Natural killer cell treated with Interleukin-12 subunit alpha and Interleukin-12 subunit beta and Interleukin-15 and Interleukin-18, amount 100 ng/mL, for 72 hours (primary cell): Measurements from ENCODE around the gene RGS5. TPM values are rescaled to one million over a fixed set of nuclear protein-coding genes. Genes with fewer than 3 reads are reported as not detected.

Source experiments
- ATAC-seq, 2 donors: fragments of 150-1000 bp; cut with Tn5 transposase in 1 of 2; sonication (Bioruptor Pico), chemical (Tn5 transposase) in 1 of 2; 2 replicates each; pipeline ENCODE4 v1.10.0; 2021
- DNase-seq: peaks from one replicate; pipeline ENCODE4 v3.0.0; 2022; ENCODE audit warnings: low spot score
- H3K27ac Mint-ChIP-seq, 2 donors: 1 replicate in 1 of 2; 2 replicates in 1 of 2; pipeline ENCODE4 v1.8.0; 2022; ENCODE audit warnings: mixed read lengths in 2 of 2, mild to moderate bottlenecking in 1 of 2, moderate library complexity in 1 of 2
- H3K27me3 Mint-ChIP-seq, 2 donors: 1 replicate in 1 of 2; 2 replicates in 1 of 2; pipeline ENCODE4 v1.8.0; 2022; ENCODE audit warnings: mixed read lengths in 2 of 2
- H3K36me3 Mint-ChIP-seq: one replicate; pipeline ENCODE4 v1.8.0; 2022; ENCODE audit warnings: mixed read lengths
- H3K4me1 Mint-ChIP-seq, 2 donors: 1 replicate in 1 of 2; 2 replicates in 1 of 2; pipeline ENCODE4 v1.8.0; 2022; ENCODE audit warnings: low read depth in 2 of 2, mixed read lengths in 2 of 2, mild to moderate bottlenecking in 1 of 2
- H3K4me3 Mint-ChIP-seq: one replicate; pipeline ENCODE4 v1.8.0; 2022; ENCODE audit warnings: mixed read lengths
- H3K9me3 Mint-ChIP-seq: 2 replicates; pipeline ENCODE4 v1.8.0; 2022; ENCODE audit warnings: mixed read lengths
- total RNA-seq, 2 donors: library from RNA; stranded (reverse); gene quantifications; one replicate each; pipeline ENCODE4 v1.2.3, GENCODE V29; 2022

RGS5 gene
- total RNA-seq, 2 donors from 2014 or later = 0.95 to 1.2 TPM

DNA sequence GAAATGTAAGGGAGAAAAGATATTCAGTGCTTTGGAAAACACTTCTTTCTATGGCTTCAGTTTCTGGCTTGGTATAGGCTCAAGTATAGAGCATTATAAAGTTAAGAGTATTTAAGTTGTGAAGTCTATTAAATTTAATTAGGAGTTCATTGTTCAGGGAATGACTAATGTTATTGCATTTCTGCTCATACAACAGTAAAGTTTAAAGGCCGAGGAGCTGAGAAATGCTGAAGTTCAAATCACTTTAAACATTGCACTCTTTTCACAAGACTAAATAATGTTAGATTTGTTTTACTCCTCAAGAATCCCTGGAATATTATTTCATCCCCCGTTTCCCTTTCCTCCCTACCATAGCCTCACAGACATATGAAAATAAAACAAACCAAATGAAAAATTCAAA lies 30.1 kb downstream of the RGS5 start:
- Mint-ChIP-seq H3K4me1 (no peaks in the 10 kb centered on the region), H3K9me3 (no peaks in the 10 kb centered on the region), H3K27me3 (peaks cover 11 to 30% of the 10 kb centered on the region in 2 donors), H3K27ac (no peak overlapping the region), H3K36me3 (no peaks in the 10 kb centered on the region), H3K4me3 (no peak overlapping the region)
- ATAC-seq (no peak), DNase-seq (no peak)

DNA sequence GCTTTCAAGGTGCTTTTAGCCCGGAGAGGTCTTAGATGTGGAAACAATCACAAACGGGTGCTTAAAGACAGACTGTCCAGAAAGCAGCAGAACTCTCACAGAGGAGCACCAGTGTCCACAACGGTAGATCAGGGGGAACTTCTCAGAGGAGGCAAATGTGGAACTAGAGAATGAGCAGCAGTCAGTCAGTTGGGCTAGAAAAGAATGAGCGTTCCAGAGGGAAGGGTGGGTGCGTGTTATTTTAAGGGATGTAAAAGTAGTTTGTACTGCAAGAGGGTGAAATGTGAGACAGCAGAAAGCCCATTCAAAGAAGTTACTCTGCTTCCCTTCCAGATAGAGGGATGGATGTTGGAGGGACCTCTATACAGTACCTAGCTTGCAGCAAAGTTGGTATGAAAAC lies 30.9 kb downstream of the RGS5 start:
- ATAC-seq (no peak), DNase-seq (no peak)
- no peak overlapping the region for H3K4me3 Mint-ChIP-seq
- no peaks in the 10 kb centered on the region for H3K36me3 Mint-ChIP-seq
- H3K4me1 Mint-ChIP-seq = no peaks in the 10 kb centered on the region
- no peaks in the 10 kb centered on the region for H3K9me3 Mint-ChIP-seq
- H3K27me3 Mint-ChIP-seq = peaks cover 11 to 34% of the 10 kb centered on the region in 2 donors
- H3K27ac Mint-ChIP-seq = no peak overlapping the region

DNA sequence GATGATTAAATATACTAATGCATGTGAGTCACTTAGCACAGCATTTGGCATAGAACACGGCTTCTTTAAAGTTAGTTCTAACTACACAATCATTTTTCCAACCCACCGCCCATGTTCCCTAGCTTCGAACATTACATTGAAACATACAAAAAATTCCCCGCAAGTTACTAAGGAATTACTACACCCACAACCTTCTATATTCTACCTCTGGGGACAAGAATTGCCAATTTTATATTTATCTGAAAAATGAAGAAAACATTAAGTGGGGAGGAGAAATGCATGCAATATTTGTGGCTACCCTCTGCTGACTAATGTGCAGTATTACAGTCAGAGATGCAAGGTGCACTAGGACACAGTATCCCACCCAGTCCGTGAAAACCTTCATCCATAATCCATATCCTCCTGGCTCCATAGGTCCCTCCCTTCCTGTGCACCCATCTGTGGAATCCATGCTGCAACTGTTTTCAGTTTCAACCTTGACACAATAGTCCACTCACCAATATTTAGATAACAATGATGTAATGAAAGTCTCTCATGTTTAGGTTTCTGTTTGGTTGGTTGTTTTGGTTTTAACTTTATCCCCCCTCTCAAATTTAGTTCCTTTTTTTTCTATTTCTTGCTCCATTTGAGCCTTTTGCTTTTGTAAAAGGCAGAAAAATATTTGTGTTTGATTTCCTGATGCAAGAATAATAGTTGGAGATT lies 31.6 kb downstream of the RGS5 start:
- no peak overlapping the region for H3K27ac Mint-ChIP-seq
- no peaks in the 10 kb centered on the region for H3K4me1 Mint-ChIP-seq
- no peaks in the 10 kb centered on the region for H3K9me3 Mint-ChIP-seq
- H3K4me3 Mint-ChIP-seq = no peak overlapping the region
- peaks cover 11 to 38% of the 10 kb centered on the region in 2 donors for H3K27me3 Mint-ChIP-seq
- ATAC-seq (no peak), DNase-seq (no peak)
- no peaks in the 10 kb centered on the region for H3K36me3 Mint-ChIP-seq

DNA sequence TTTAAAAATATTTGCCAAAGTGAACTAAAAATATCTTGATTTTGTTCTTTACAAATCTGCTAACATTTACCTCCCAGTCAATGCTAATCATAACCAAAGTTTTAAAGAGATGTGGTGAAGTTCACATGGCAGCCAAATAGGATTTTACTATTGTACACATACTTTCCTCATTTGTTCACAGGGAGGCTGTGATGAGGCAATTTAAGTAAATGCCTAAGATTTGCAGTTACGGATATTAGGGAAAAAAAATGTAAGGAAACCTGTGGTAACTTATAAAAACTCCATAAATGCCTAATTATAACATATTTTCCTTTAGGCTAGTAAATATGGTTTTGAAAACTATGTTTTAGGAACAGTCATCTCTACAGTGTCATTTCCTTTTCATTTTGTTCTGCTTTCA lies 32.4 kb downstream of the RGS5 start:
- DNase-seq (no peak), ATAC-seq (no peak)
- Mint-ChIP-seq H3K27ac (no peak overlapping the region), H3K9me3 (no peaks in the 10 kb centered on the region), H3K27me3 (peaks cover 12 to 46% of the 10 kb centered on the region in 2 donors), H3K36me3 (no peaks in the 10 kb centered on the region), H3K4me1 (no peaks in the 10 kb centered on the region), H3K4me3 (no peak overlapping the region)

DNA sequence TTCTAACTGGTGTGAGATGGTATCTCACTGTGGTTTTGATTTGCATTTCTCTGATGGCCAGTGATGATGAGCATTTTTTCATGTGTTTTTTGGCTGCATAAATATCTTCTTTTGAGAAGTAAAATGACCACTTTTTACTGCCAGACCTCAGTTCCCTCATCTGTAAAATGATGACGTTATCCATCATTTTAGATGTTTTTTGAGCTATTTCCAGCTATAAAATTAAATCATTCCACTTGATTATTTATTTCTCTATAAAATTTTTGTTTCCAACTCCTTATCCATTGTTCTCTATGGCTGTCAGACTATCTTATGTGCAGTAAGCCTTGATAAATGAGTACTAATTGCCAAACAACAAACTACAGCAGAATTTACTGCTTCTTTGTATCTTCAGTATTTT lies 33.2 kb downstream of the RGS5 start:
- Mint-ChIP-seq H3K4me1 (no peaks in the 10 kb centered on the region), H3K27me3 (peaks cover 12 to 44% of the 10 kb centered on the region in 2 donors), H3K4me3 (no peak overlapping the region), H3K36me3 (no peaks in the 10 kb centered on the region), H3K27ac (no peak overlapping the region), H3K9me3 (no peaks in the 10 kb centered on the region)
- DNase-seq = no peak
- ATAC-seq = no peak

DNA sequence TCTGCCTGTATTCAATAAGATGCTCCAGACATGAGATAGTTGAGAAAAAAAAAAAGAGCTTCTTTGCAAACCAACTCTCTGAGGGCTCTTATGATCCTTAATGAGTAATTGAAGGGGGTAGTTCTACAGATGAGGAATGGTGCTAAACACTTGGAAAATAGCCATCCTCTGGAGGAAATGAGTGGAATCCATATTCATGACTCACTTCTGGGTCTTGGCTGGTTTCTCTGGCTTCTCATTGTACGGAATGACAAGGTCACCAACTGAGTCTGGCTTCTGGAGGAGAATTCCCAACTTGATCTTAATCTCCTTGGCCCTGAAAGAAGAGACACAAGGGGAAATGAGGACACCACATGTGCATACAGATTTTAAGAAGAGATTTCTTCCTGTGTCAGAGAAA lies 34.7 kb downstream of the RGS5 start:
- H3K4me3 Mint-ChIP-seq = no peak overlapping the region
- no peak for DNase-seq
- H3K27me3 Mint-ChIP-seq = peaks cover 8 to 37% of the 10 kb centered on the region in 2 donors

DNA sequence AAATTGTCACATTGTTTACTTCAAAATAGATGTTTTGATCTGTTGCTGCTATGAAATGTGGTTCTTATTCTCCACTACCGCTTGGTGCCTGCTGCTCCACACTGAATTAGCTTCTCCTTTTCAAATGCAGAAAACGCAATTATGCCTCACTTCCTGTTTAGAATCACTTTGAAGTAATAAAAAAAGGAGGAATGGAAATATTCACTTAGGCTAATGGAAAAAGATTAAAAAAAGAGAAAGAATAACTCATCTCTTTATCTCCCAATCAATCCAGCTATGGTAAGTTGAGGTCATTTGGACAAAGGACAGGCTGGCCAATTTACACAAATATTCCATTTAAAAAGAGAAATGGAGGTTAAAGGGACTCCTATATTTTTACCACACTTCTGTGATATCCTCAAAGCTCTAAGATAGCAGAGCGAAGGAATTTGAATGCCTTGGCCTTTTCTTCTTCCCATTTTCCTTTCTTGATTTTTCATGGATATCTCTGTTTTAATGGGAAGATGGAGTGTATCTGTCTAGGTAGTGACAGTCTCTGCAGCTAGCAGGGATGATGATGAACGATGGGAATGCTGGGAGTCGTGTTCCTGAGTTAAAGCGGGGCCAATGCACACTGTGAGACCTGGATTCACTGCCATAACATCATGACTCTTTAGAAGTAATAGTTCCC lies 35.7 kb downstream of the RGS5 start:
- Mint-ChIP-seq H3K27ac (no peak overlapping the region), H3K27me3 (peaks cover 8 to 27% of the 10 kb centered on the region in 2 donors), H3K36me3 (no peaks in the 10 kb centered on the region), H3K4me3 (no peak overlapping the region), H3K9me3 (no peaks in the 10 kb centered on the region), H3K4me1 (no peaks in the 10 kb centered on the region)
- no peak for DNase-seq
- ATAC-seq = no peak

More for the DNA sequence above, 34.7 kb downstream of the RGS5 start:
- no peaks in the 10 kb centered on the region for H3K36me3 Mint-ChIP-seq
- H3K27ac Mint-ChIP-seq = no peak overlapping the region
- H3K4me1 Mint-ChIP-seq = no peaks in the 10 kb centered on the region
- H3K9me3 Mint-ChIP-seq = no peaks in the 10 kb centered on the region
- ATAC-seq = no peak

DNA sequence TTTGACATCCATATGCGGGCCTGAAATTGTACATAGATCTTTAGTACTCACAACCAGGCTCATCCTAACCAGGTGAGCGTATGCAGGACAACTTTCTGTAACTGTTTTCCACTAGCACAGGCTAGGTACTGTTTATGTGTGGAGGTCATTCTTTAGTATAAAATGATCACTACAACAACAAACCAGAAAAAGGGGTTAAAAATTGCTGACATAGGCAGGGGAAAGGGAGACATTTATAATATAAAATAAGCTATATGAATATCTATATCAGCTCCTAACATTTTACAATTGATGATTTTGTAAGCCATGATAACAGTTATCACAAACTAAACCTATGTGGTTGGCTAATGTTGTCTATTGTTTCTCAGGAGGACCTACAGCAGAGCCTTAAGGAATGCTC lies 37.6 kb downstream of the RGS5 start:
- no peaks in the 10 kb centered on the region for H3K36me3 Mint-ChIP-seq
- H3K4me3 Mint-ChIP-seq = no peak overlapping the region
- ATAC-seq = no peak
- no peaks in the 10 kb centered on the region for H3K9me3 Mint-ChIP-seq
- no peak overlapping the region for H3K27ac Mint-ChIP-seq
- DNase-seq = no peak
- H3K4me1 Mint-ChIP-seq = no peaks in the 10 kb centered on the region
- peaks cover 7 to 21% of the 10 kb centered on the region in 2 donors for H3K27me3 Mint-ChIP-seq

DNA sequence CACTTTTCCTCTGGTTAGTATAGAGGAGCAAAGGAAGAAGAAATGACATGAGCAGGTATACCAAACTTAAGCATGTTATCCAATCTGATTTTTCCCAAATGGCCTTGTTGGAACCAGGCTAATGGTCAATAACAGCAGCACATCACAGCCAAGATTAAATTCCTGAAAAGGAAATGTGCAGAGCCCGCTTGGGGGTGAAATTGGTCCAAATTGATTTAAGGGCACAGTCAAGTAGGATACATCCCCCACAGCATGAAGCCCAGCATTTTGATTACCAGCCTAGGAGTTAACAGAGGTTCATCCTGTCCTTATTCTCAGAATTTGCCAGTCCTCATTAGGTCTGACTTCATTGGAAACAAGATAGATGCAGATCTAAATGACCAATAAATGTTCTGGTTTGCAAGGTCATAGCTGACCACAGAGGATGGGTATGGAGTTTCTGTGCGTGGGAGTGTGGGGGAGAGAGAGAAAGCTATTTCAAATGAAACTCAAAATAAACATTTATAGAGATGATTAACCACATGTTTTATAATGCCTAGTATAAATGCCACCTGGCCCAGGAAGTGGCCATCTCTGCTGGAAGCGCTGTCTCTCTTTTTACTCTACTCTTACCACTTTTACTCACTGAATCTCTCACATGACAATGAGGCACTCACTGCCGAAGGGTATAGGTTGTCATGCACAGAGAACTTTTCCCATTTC lies 38.7 kb downstream of the RGS5 start:
- H3K27ac Mint-ChIP-seq = no peak overlapping the region
- no peaks in the 10 kb centered on the region for H3K4me1 Mint-ChIP-seq
- no peaks in the 10 kb centered on the region for H3K9me3 Mint-ChIP-seq
- H3K4me3 Mint-ChIP-seq = no peak overlapping the region
- peaks cover 7 to 21% of the 10 kb centered on the region in 2 donors for H3K27me3 Mint-ChIP-seq
- no peaks in the 10 kb centered on the region for H3K36me3 Mint-ChIP-seq
- ATAC-seq = no peak
- no peak for DNase-seq

DNA sequence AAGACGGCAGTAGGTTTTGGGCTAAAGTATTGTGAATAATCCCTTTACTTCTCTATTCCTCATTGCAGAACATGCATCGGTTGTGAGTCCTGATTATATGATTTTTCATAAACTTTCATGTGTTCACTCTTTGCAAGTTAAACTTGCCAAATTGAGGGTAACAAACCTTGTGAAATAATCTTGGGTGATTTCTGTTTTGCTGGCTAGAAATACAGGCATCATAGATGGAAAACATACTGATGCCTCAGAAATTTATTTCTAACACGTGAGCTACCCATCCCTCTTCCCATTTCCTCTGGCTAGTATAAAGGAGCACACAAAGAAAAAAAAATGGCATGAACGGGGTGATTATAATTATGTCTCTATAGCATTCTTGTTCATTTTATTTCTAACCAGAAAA lies 39.6 kb downstream of the RGS5 start:
- Mint-ChIP-seq H3K9me3 (peaks cover 3% of the 10 kb centered on the region), H3K4me1 (no peaks in the 10 kb centered on the region), H3K27me3 (peaks cover 7 to 25% of the 10 kb centered on the region in 2 donors), H3K27ac (no peak overlapping the region), H3K36me3 (peaks cover 4% of the 10 kb centered on the region), H3K4me3 (no peak overlapping the region)
- ATAC-seq (no peak), DNase-seq (no peak)

DNA sequence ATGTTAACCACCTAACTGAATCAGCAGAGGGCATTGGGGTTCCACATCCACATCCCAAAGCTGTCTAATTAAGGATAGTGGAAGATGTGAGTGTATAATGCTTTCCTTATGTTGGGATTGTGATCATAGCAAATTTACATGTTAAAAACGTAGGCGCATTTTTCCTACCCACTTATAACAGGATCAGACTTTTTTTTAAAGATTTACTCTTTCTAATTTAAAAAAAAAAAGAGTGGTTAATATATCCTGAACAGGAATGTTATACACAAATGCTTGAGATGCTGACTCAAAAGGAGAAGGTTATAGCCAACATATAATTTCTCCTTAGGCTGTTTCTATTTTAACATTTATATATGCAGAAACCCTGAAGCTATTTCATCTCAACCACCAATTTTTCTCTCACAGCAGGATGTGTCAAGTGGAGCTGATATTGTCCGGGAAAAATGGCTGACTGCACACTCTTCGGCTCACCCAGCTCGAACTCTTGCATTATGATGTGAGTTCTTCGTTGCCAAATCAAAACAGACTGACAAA lies 40.3 kb downstream of the RGS5 start:
- Mint-ChIP-seq H3K27me3 (peaks cover 9 to 29% of the 10 kb centered on the region in 2 donors), H3K27ac (no peak overlapping the region), H3K9me3 (peaks cover 8% of the 10 kb centered on the region), H3K4me1 (no peaks in the 10 kb centered on the region), H3K4me3 (no peak overlapping the region), H3K36me3 (peaks cover 8% of the 10 kb centered on the region)
- DNase-seq (no peak), ATAC-seq (no peak)

DNA sequence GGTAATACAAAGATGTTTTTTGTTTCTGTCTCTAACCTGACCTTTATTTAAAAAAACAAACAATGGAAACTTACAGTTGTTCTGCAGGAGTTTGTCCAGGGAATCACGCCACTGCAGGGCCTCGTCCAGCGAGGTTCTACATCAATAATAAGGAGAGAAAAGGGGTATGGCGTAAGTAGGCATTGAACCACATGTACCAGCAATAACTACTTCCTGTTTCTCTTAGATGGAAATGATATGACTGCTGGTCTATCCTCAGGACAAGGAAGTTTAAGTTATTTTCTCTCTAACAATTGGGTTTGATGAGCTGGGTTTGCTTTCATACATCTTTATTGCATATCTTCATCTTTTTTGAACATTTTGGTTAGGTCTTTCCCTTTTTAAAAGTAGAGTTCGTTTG lies 40.9 kb downstream of the RGS5 start:
- H3K27ac Mint-ChIP-seq = no peak overlapping the region

DNA sequence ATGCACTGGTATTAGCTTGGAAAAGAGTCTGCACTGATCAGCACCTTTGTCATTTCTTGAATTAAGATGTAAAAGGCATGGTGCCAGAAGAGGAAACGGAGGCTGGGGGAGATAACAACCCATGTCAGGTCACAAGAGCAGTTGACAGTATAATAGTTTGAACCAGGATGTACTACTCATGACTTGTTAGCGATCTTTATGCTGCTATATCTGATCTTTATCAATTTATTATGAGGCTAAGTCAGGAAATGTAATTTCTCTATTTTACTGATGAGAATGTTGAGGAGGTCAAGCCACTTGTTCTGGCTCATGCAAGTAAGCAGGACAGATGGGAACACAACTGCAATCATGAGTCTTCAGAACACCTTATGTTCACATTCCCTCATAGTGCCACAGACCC lies 41.4 kb downstream of the RGS5 start:
- ATAC-seq = no peak
- DNase-seq = no peak
- Mint-ChIP-seq H3K9me3 (peaks cover 8% of the 10 kb centered on the region), H3K4me1 (no peaks in the 10 kb centered on the region), H3K27me3 (peaks cover 9 to 22% of the 10 kb centered on the region in 2 donors), H3K4me3 (no peak overlapping the region), H3K27ac (no peak overlapping the region), H3K36me3 (peaks cover 8% of the 10 kb centered on the region)

More for the DNA sequence above, 40.9 kb downstream of the RGS5 start:
- Mint-ChIP-seq H3K27me3 (peaks cover 9 to 24% of the 10 kb centered on the region in 2 donors), H3K4me1 (no peaks in the 10 kb centered on the region), H3K4me3 (no peak overlapping the region), H3K36me3 (peaks cover 8% of the 10 kb centered on the region), H3K9me3 (peaks cover 8% of the 10 kb centered on the region)
- DNase-seq (no peak), ATAC-seq (no peak)

DNA sequence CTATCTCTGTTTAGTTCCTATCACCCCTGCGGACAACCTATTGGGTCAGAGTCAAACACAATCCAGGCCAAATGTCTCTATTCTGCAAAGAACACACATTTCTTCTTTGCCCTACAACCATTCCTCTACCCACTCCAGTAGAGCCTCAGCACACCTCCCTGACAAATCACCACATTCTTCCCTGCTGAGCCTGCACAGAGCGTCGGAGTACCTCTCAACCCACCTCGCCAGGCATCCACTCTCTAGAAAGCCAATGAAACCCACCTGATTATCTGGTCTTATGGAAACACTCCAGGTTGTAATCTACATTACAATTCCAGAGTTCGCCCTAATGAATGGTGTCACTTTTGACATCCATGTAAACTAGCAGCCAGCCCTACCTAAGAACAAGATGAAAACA lies 47.1 kb downstream of the RGS5 start:
- DNase-seq = no peak
- Mint-ChIP-seq H3K4me1 (no peaks in the 10 kb centered on the region), H3K36me3 (peaks cover 8% of the 10 kb centered on the region), H3K4me3 (no peak overlapping the region), H3K9me3 (peaks cover 8% of the 10 kb centered on the region), H3K27me3 (peaks cover 6 to 15% of the 10 kb centered on the region in 2 donors), H3K27ac (no peak overlapping the region)
- ATAC-seq = no peak
